ENCODE results near the gene EME1. TPM values are rescaled to one million over a fixed set of nuclear protein-coding genes. Genes with fewer than 3 reads are reported as not detected.
A peak's percentile ranks its signal among the peaks of the same experiment; 100 is the strongest.

The EME1 gene
- total RNA-seq, 4 donors from 2014 or later: 0.42 to 1.7 (median 1.1) TPM

DNA sequence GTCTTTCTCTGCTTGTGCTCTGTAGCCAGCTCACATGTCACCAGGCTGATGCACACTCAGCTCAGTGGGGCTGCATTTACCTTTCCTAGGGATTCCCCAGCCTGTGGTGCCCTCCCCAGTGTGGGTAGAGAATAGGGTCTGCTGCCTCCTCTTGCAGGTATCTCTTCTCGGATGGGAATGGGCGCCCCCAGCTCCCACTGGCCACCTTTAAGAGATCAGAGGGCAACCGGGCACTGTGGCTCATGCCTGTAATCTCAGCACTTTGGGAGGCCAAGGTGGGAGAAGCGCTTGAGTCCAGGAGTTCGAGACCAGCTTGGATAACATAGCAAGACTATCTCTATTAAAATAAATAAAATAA lies 23.8 kb upstream of the EME1 start:
- 94 to 99% methylated on average over 5 of the region's 5 CpGs for WGBS, 2 donors
- peaks cover 0 to 42% (median 15%) of the 10 kb centered on the region in 4 donors for H3K4me1 ChIP-seq
- DNase-seq (ENCODE audit: low spot score in 2 of 2): no peak

DNA sequence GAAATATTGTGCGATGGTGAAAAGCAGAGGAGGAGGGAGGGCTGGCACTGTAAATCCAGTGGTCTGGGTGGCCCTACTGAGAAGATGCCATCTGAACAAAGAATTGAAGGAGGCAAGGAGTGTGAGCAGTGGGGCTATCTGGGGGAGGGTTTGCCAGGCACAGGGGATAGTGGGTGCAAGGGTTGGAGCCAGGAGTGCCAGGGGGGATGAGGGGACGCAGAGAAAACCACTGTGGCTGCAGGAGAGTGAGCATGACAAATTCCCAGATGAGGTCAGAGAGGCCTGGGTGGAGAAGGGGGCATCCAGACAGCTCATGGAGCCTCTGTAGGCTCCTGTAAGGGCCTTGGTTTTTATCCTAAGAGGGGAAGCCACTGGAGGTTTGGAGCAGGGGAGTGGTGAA lies 22.3 kb upstream of the EME1 start:
- H3K27me3 ChIP-seq: no peaks in the 10 kb centered on the region
- TF ChIP-seq POLR2A (IDR thresholded peaks at IDR 0.05) (no peak), CTCF (IDR thresholded peaks at IDR 0.05) (no peak), EP300 (IDR thresholded peaks at IDR 0.05) (no peak)
- no peak overlapping the region for H3K4me3 ChIP-seq
- no peak for DNase-seq (ENCODE audit: low spot score in 2 of 2)
- H3K27ac ChIP-seq: no peak overlapping the region
- H3K36me3 ChIP-seq: peaks cover 0 to 41% (median under 1%) of the 10 kb centered on the region in 3 donors
- H3K9me3 ChIP-seq: no peaks in the 10 kb centered on the region
- peaks cover 0 to 34% (median 15%) of the 10 kb centered on the region in 4 donors for H3K4me1 ChIP-seq
- 86 to 92% methylated on average over 2 of the region's 2 CpGs for WGBS, 2 donors

More for the DNA sequence above, 23.8 kb upstream of the EME1 start:
- TF ChIP-seq EP300 (IDR thresholded peaks at IDR 0.05) (no peak), POLR2A (IDR thresholded peaks at IDR 0.05) (no peak), CTCF (IDR thresholded peaks at IDR 0.05) (no peak)
- Histone ChIP-seq H3K36me3 (peaks cover 0 to 26% (median 0%) of the 10 kb centered on the region in 3 donors), H3K27ac (peak overlapping the region in 1 of 4 donors; percentile 2), H3K27me3 (no peaks in the 10 kb centered on the region), H3K4me3 (no peak overlapping the region), H3K9me3 (no peaks in the 10 kb centered on the region)

DNA sequence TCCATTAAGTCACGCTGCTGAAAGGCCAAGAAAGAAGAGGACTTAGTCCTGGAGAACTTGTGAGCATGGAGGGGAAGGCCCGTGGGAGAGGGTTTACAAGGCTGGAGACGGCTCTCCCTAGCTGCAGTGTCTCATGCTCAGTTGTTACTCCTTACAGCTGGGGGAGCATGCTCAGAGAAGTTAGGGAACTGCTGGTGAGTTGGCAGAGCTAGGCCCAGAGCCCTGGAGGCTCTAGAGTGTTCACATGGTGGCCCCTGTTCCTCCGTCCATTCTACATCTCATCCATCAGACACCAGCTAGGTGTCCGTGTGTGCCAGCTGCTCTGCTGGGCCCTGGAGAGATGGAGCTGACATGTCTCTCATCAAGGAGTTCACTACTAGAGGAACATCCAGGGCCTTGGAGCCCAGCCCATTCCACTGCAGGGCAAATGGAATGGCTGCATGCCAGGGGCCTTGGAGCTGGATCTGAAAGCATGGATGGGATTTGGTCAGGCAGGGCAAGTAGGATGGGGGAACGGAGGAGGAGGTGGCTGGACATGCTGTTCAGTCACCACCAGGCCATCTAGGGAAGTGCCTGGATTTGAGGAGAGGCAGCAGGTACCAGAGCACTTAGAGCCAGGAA lies 20.8 kb upstream of the EME1 start:
- Histone ChIP-seq H3K4me1 (peaks cover 0 to 28% (median 10%) of the 10 kb centered on the region in 4 donors), H3K36me3 (peaks cover 0 to 56% (median 13%) of the 10 kb centered on the region in 3 donors), H3K9me3 (no peaks in the 10 kb centered on the region), H3K4me3 (no peak overlapping the region), H3K27ac (no peak overlapping the region), H3K27me3 (no peaks in the 10 kb centered on the region)
- DNase-seq (ENCODE audit: low spot score in 2 of 2): no peak
- 71 to 85% methylated on average over 6 of the region's 6 CpGs for WGBS, 2 donors
- TF ChIP-seq EP300 (IDR thresholded peaks at IDR 0.05): no peak
- no peak for TF ChIP-seq CTCF (IDR thresholded peaks at IDR 0.05)
- no peak for TF ChIP-seq POLR2A (IDR thresholded peaks at IDR 0.05)

GRCh38 chr17:50352693-50353599 lies 20.1 kb upstream of the EME1 start:
- Histone ChIP-seq H3K36me3 (peaks cover 0 to 63% (median 13%) of the 10 kb centered on the region in 3 donors), H3K27ac (no peak overlapping the region), H3K9me3 (no peaks in the 10 kb centered on the region), H3K4me3 (no peak overlapping the region), H3K27me3 (no peaks in the 10 kb centered on the region), H3K4me1 (peaks cover 0 to 20% (median 2%) of the 10 kb centered on the region in 4 donors)
- 87 to 89% methylated on average over 21 of the region's 21 CpGs for WGBS, 2 donors
- TF ChIP-seq EP300 (IDR thresholded peaks at IDR 0.05) (no peak), POLR2A (IDR thresholded peaks at IDR 0.05) (no peak), CTCF (IDR thresholded peaks at IDR 0.05) (no peak)
- no peak for DNase-seq (ENCODE audit: low spot score in 2 of 2)
